Measurements from ENCODE around the gene TH. TPM values are rescaled to one million over a fixed set of nuclear protein-coding genes. Genes with fewer than 3 reads are reported as not detected.

Gene TH
- not detected for total RNA-seq

GRCh38 chr11:2171591-2172003, at the start of gene TH:
TH (minus strand) TSS chr11:2171815; CDS start chr11:2171786, 29 bp downstream.
- Mint-ChIP-seq H3K27ac (no peak within 1 kb of the TSS), H3K9me3 (ENCODE audit: insufficient read depth) (no peaks in the 10 kb centered on the region), H3K36me3 (ENCODE audit: low read depth) (no peaks in the 10 kb centered on the region), H3K4me3 (no peak within 1 kb of the TSS), H3K4me1 (ENCODE audit: low read depth) (no peaks in the 10 kb centered on the region), H3K27me3 (ENCODE audit: low read depth) (no peaks in the 10 kb centered on the region)
- ATAC-seq = no peak
- DNase-seq = no peak
- ChIA-PET CTCF (no interaction called here), POLR2A (no interaction called here)

GRCh38 chr11:2221024-2221423, 49.4 kb upstream of the TH start:
- no peak overlapping the region for H3K27ac Mint-ChIP-seq
- H3K36me3 Mint-ChIP-seq (ENCODE audit: low read depth) = peaks cover 2% of the 10 kb centered on the region
- ChIA-PET POLR2A (no interaction called here), CTCF (no interaction called here)
- DNase-seq (no peak), ATAC-seq (no peak)
- H3K9me3 Mint-ChIP-seq (ENCODE audit: insufficient read depth) = no peaks in the 10 kb centered on the region
- no peak overlapping the region for H3K4me3 Mint-ChIP-seq
- H3K4me1 Mint-ChIP-seq (ENCODE audit: low read depth) = no peaks in the 10 kb centered on the region
- H3K27me3 Mint-ChIP-seq (ENCODE audit: low read depth) = peaks cover 33% of the 10 kb centered on the region

GRCh38 chr11:2220173-2220771, 48.7 kb upstream of the TH start:
- Mint-ChIP-seq H3K27me3 (ENCODE audit: low read depth) (peaks cover 30% of the 10 kb centered on the region), H3K9me3 (ENCODE audit: insufficient read depth) (no peaks in the 10 kb centered on the region), H3K4me1 (ENCODE audit: low read depth) (no peaks in the 10 kb centered on the region), H3K27ac (no peak overlapping the region), H3K4me3 (no peak overlapping the region), H3K36me3 (ENCODE audit: low read depth) (peaks cover 2% of the 10 kb centered on the region)
- ChIA-PET POLR2A (no interaction called here), CTCF (no interaction called here)
- DNase-seq = no peak
- no peak for ATAC-seq

- ChIA-PET CTCF (no interaction called here), POLR2A (no interaction called here)
- peak; percentile 12 for DNase-seq
- H3K9me3 Mint-ChIP-seq (ENCODE audit: insufficient read depth) = no peaks in the 10 kb centered on the region
- peaks cover 2% of the 10 kb centered on the region for H3K36me3 Mint-ChIP-seq (ENCODE audit: low read depth)
- H3K4me1 Mint-ChIP-seq (ENCODE audit: low read depth) = peaks cover under 1% of the 10 kb centered on the region
- peaks cover 28% of the 10 kb centered on the region for H3K27me3 Mint-ChIP-seq (ENCODE audit: low read depth)
- no peak overlapping the region for H3K27ac Mint-ChIP-seq
- H3K4me3 Mint-ChIP-seq = no peak overlapping the region
- no peak for ATAC-seq
Measured at GRCh38 chr11:2219318-2220017, 47.9 kb upstream of the TH start.

- H3K27me3 Mint-ChIP-seq (ENCODE audit: low read depth) = peaks cover 17% of the 10 kb centered on the region
- DNase-seq (no peak), ATAC-seq (no peak)
- ChIA-PET POLR2A (no interaction called here), CTCF (interaction anchor here (0.7 kb wide), 1 partner anchor 83 kb away, joined by 3 read pairs; the partner anchor contains the start of genes C11orf21 and TSPAN32)
- H3K4me3 Mint-ChIP-seq = no peak overlapping the region
- H3K36me3 Mint-ChIP-seq (ENCODE audit: low read depth) = no peaks in the 10 kb centered on the region
- no peak overlapping the region for H3K27ac Mint-ChIP-seq
- no peaks in the 10 kb centered on the region for H3K9me3 Mint-ChIP-seq (ENCODE audit: insufficient read depth)
- peaks cover 14% of the 10 kb centered on the region for H3K4me1 Mint-ChIP-seq (ENCODE audit: low read depth)
Measured at GRCh38 chr11:2218031-2218633, 46.5 kb upstream of the TH start.

DNA sequence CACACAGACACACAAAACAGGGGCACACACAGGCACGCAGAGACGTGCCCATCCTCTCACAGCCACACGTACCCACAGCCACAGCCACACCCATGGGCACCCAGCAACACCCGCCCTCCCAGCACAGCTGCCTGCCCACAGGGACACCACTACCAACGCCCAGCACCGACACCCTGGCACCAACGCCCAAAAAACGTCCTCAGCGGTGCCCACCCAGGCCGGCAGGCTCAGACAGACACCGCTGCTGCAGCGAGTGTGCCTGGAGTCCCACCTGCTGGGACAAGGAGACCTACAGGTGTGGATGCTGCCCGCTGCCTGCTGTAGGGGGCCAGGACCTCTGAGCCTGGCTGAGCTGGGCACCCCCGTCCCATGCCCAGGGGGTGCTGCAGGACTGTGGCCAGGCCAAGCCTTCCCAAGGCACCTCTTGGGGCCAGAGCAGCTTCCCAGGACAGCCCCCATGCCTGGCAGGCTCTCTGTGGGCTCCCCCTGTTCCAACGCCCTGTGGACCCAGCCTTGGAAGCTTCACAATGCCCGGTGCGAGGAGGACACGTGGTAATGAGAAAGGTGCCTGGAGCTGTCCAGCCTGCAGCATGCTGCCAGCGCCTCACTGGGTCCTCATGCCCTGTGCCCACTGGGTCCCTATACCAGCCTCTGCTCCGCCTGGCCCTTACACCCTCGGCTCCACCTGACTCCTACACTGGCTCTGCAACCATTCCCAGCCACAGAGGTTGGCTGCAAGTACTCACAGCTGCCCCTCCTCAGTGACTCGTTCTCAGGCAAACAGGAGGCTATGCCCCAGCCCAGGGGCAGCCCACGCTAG, 45.8 kb upstream of the TH start:
- CTCF ChIA-PET = no interaction called here
- H3K4me3 Mint-ChIP-seq = no peak overlapping the region
- H3K9me3 Mint-ChIP-seq (ENCODE audit: insufficient read depth) = no peaks in the 10 kb centered on the region
- no peak overlapping the region for H3K27ac Mint-ChIP-seq
- ATAC-seq (no peak), DNase-seq (peak; percentile 21)
- no peaks in the 10 kb centered on the region for H3K36me3 Mint-ChIP-seq (ENCODE audit: low read depth)
- POLR2A ChIA-PET = no interaction called here
- H3K4me1 Mint-ChIP-seq (ENCODE audit: low read depth) = peaks cover 16% of the 10 kb centered on the region
- peaks cover 12% of the 10 kb centered on the region for H3K27me3 Mint-ChIP-seq (ENCODE audit: low read depth)

DNA sequence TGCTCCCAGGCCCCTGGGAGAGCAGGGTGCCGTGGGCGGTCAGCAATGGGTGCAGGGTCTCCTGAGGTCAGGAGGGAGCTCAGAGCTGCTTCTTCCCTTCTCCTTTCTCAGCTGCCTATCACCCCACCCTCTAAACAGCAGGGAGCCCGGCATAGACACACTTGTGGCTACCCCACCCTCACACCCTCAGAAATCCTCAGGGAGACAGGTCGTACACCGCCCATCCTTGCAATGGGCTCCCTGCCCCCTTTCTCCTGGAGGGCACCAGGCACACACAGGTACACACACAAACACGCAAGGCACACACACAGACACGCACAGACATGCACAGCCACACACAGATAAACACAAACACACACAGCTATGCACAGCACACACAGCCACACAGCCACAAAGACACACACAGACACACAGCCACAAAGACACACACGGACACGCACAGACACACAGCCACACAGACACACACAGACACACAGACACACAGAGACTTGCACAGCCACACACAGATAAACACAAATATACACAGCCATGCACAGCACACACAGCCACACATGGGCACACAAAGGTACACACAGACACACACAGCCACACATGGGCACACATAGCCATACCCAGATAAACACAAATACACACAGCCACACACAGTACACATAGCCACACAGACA, 44.9 kb upstream of the TH start:
- peak; percentile 18 for DNase-seq
- ChIA-PET POLR2A (no interaction called here), CTCF (interaction anchor here (1.2 kb wide), 1 partner anchor 11 kb away, joined by 3 read pairs; no protein-coding TSS in a partner anchor)
- peaks cover 7% of the 10 kb centered on the region for H3K27me3 Mint-ChIP-seq (ENCODE audit: low read depth)
- H3K36me3 Mint-ChIP-seq (ENCODE audit: low read depth) = no peaks in the 10 kb centered on the region
- H3K27ac Mint-ChIP-seq = no peak overlapping the region
- H3K4me3 Mint-ChIP-seq = no peak overlapping the region
- H3K9me3 Mint-ChIP-seq (ENCODE audit: insufficient read depth) = no peaks in the 10 kb centered on the region
- no peak for ATAC-seq
- peaks cover 16% of the 10 kb centered on the region for H3K4me1 Mint-ChIP-seq (ENCODE audit: low read depth)

DNA sequence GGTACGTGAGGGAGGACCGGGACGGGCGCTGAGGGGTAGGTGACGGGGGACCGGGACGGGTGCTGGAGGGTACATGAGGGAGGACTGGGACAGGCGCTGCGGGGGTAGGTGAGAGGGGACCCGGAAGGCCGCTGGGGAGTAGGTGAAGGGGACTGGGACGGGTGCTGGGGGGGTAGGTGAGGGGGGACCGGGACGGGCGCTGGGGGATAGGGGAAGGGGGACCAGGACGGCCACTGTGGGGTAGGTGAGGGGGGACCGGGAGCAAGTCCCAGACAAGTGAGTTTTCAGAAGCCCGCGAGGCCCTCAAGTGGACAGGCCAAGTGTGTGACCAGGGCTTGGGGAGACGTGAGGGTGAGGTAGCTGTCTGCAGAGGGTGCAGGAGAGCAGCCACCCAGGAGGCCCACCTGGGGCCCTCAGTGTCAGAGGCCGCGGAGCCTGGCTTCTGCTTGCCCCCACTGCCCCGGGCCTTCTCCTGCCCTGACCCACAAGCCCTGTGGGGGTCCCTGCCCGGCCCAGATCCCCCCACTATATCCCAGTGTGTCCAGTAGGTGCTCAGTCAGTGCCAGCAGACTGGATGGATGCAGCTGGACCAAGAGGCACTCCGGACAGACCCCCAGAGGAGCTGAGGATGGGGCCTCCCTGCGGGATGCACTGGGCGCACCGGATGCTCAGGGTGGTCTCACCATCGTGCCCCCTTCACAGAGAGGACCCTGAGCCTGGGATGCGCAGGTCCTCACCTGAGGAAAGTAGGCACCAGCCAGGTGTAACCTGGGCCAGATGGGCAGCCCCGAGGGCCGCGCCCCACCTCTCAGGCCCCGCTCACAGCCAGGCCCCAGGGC, 44.2 kb upstream of the TH start:
- ATAC-seq (no peak), DNase-seq (peak; percentile 13)
- peaks cover 4% of the 10 kb centered on the region for H3K27me3 Mint-ChIP-seq (ENCODE audit: low read depth)
- ChIA-PET POLR2A (no interaction called here), CTCF (interaction anchor here (1.2 kb wide), 1 partner anchor 12 kb away, joined by 3 read pairs; no protein-coding TSS in a partner anchor)
- H3K9me3 Mint-ChIP-seq (ENCODE audit: insufficient read depth) = no peaks in the 10 kb centered on the region
- no peak overlapping the region for H3K4me3 Mint-ChIP-seq
- H3K36me3 Mint-ChIP-seq (ENCODE audit: low read depth) = no peaks in the 10 kb centered on the region
- H3K27ac Mint-ChIP-seq = no peak overlapping the region
- peaks cover 16% of the 10 kb centered on the region for H3K4me1 Mint-ChIP-seq (ENCODE audit: low read depth)

- H3K27me3 Mint-ChIP-seq (ENCODE audit: low read depth) = peaks cover 2% of the 10 kb centered on the region
- CTCF ChIA-PET = interaction anchor here (1.2 kb wide), 1 partner anchor 13 kb away, joined by 3 read pairs; no protein-coding TSS in a partner anchor
- H3K4me1 Mint-ChIP-seq (ENCODE audit: low read depth) = peaks cover 16% of the 10 kb centered on the region
- H3K9me3 Mint-ChIP-seq (ENCODE audit: insufficient read depth) = no peaks in the 10 kb centered on the region
- H3K27ac Mint-ChIP-seq = no peak overlapping the region
- no peak overlapping the region for H3K4me3 Mint-ChIP-seq
- POLR2A ChIA-PET = no interaction called here
- no peaks in the 10 kb centered on the region for H3K36me3 Mint-ChIP-seq (ENCODE audit: low read depth)
- ATAC-seq = no peak
- DNase-seq = peak; percentile 11
Measured at GRCh38 chr11:2215230-2215560, 43.6 kb upstream of the TH start.

GRCh38 chr11:2214527-2215229, 43.1 kb upstream of the TH start:
- DNase-seq (no peak), ATAC-seq (no peak)
- peaks cover 16% of the 10 kb centered on the region for H3K4me1 Mint-ChIP-seq (ENCODE audit: low read depth)
- POLR2A ChIA-PET = no interaction called here
- peak overlapping the region; percentile 92 for H3K27ac Mint-ChIP-seq
- peaks cover 2% of the 10 kb centered on the region for H3K27me3 Mint-ChIP-seq (ENCODE audit: low read depth)
- H3K4me3 Mint-ChIP-seq = no peak overlapping the region
- H3K36me3 Mint-ChIP-seq (ENCODE audit: low read depth) = no peaks in the 10 kb centered on the region
- CTCF ChIA-PET = interaction anchor here (1.0 kb wide), 1 partner anchor 17 kb away, joined by 3 read pairs; no protein-coding TSS in a partner anchor
- H3K9me3 Mint-ChIP-seq (ENCODE audit: insufficient read depth) = no peaks in the 10 kb centered on the region

Data from activated CD8-positive, alpha-beta T cell treated with anti-CD3 and anti-CD28 coated beads, Interleukin-2, amount 10 ng/mL, durations not matched to agents 7 days and 5 days (primary cell).